ENCODE data around the gene POU3F4. TPM values are rescaled to one million over a fixed set of nuclear protein-coding genes. Genes with fewer than 3 reads are reported as not detected.

POU3F4 gene
- not detected for total RNA-seq

DNA sequence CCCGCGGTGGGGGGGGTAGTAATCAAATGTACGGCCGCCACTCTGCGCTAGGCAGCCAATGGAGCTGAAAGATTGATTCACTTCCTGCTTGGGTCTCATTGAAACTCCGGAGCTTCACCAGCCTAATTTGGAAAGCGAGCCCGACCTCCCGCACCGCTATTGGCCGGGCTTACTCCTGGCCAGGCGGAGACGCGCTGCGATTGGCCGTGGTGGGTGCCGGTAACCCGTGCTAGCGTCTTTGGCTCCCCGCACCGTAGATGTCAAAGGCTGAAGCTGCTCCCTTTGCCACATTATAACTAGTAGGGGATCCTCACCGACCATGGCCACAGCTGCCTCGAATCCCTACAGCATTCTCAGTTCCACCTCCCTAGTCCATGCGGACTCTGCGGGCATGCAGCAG is at the start of gene POU3F4:
Gene POU3F4 (plus strand): TSS at position 285 of the 400 bp plus-strand sequence. CDS start 35 bp downstream, at position 320.
- CTCF ChIA-PET, result no interaction called here
- peaks cover 57% of the 10 kb centered on the region for H3K27me3 Mint-ChIP-seq (ENCODE audit: low read depth)
- H3K9me3 Mint-ChIP-seq, result no peaks in the 10 kb centered on the region
- H3K4me3 Mint-ChIP-seq, result no peak within 1 kb of the TSS
- no peak within 1 kb of the TSS for H3K27ac Mint-ChIP-seq
- H3K36me3 Mint-ChIP-seq (ENCODE audit: low read depth), result peaks cover 2% of the 10 kb centered on the region
- peaks cover 2% of the 10 kb centered on the region for H3K4me1 Mint-ChIP-seq (ENCODE audit: low read depth)
- no peak for DNase-seq
- intact Hi-C loops (cut with micrococcal nuclease), result no loop called here

DNA sequence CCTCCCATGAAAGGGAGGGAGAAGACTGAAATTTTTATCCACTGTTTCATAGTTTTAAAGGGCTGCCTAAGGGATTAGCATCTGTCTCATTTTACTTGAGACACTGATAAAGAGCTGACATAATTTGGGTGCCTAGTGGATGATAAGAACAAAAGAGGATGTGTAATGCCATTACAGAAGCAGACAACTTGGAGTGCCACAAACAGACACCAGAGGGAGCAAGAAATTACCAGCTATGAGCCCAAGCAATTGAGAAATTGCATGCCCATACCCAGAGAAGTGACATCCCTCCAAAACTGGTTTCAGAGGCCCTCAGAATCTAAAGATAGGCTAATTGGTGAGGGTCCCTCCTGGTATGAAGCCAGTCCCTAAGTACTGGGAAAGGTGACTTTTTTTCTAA is 38.5 kb upstream of the POU3F4 start:
- Mint-ChIP-seq H3K27ac (no peak overlapping the region), H3K4me3 (no peak overlapping the region)
- intact Hi-C loops (cut with micrococcal nuclease), result loop anchor here (1.0 kb wide), 1 partner anchor 166 kb away; no protein-coding TSS in a partner anchor

DNA sequence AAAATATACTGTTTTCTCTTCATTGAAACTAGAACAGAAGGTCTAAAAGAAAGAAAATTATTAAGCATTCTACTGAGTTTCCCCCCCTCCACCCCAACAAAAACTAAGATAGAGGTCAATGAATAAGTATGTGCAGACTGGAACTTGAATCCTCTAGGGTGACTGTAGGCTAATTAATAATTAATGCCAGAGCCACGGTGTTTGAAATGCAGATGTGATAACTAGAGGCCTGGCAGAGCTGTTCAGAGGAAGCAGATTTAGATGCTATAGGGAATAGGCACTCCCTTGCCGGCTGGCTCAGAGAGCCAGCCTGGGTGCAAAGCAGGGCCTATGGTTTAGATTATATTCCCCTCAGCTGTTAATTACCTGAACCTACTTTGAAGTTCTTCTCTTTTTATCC is 12.2 kb upstream of the POU3F4 start:
- H3K27me3 Mint-ChIP-seq (ENCODE audit: low read depth), result no peaks in the 10 kb centered on the region
- H3K4me3 Mint-ChIP-seq, result no peak overlapping the region
- CTCF ChIA-PET, result no interaction called here
- intact Hi-C loops (cut with micrococcal nuclease), result no loop called here
- DNase-seq, result no peak
- no peak overlapping the region for H3K27ac Mint-ChIP-seq
- no peaks in the 10 kb centered on the region for H3K36me3 Mint-ChIP-seq (ENCODE audit: low read depth)
- no peaks in the 10 kb centered on the region for H3K4me1 Mint-ChIP-seq (ENCODE audit: low read depth)
- H3K9me3 Mint-ChIP-seq, result no peaks in the 10 kb centered on the region

More for the DNA sequence above, 38.5 kb upstream of the POU3F4 start:
- Mint-ChIP-seq H3K36me3 (ENCODE audit: low read depth) (no peaks in the 10 kb centered on the region), H3K4me1 (ENCODE audit: low read depth) (no peaks in the 10 kb centered on the region), H3K27me3 (ENCODE audit: low read depth) (no peaks in the 10 kb centered on the region), H3K9me3 (no peaks in the 10 kb centered on the region)
- CTCF ChIA-PET, result interaction anchor here (0.8 to 1.9 kb wide), 3 partner anchors 10 to 465 kb away, joined by 3 to 4 read pairs (median 3); no protein-coding TSS in a partner anchor
- peak; percentile 9 for DNase-seq

GRCh38 chrX:83501003-83501402 is 7.1 kb upstream of the POU3F4 start:
- Mint-ChIP-seq H3K4me3 (no peak overlapping the region), H3K27me3 (ENCODE audit: low read depth) (peaks cover 29% of the 10 kb centered on the region), H3K4me1 (ENCODE audit: low read depth) (no peaks in the 10 kb centered on the region), H3K27ac (no peak overlapping the region), H3K36me3 (ENCODE audit: low read depth) (no peaks in the 10 kb centered on the region), H3K9me3 (no peaks in the 10 kb centered on the region)
- intact Hi-C loops (cut with micrococcal nuclease), result no loop called here
- no peak for DNase-seq
- CTCF ChIA-PET, result no interaction called here

DNA sequence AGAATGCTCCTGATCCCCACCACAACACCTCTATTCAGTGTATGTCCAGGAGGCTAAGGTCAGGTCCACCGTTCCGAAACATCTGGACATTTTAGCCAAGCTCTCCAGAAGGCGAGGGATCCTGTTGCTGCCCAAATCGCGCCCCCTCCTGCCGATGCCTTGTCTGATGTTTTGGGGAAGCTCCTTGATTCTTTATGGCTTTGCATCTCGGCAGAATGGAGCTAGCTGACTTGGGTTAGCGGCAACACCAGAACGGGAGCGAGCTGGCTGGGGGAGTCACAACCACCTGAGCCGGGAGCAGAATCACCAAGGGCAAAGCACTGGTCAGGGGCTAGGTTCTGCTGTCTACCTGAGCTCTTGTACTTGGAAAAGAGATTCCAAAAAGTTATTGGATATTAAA is 6.6 kb upstream of the POU3F4 start:
- Mint-ChIP-seq H3K36me3 (ENCODE audit: low read depth) (no peaks in the 10 kb centered on the region), H3K27me3 (ENCODE audit: low read depth) (peaks cover 30% of the 10 kb centered on the region), H3K9me3 (no peaks in the 10 kb centered on the region), H3K4me1 (ENCODE audit: low read depth) (no peaks in the 10 kb centered on the region), H3K4me3 (no peak overlapping the region), H3K27ac (no peak overlapping the region)
- no peak for DNase-seq
- intact Hi-C loops (cut with micrococcal nuclease), result no loop called here
- CTCF ChIA-PET, result no interaction called here

GRCh38 chrX:83504721-83505479 is 3.2 kb upstream of the POU3F4 start:
- intact Hi-C loops (cut with micrococcal nuclease), result no loop called here
- H3K27ac Mint-ChIP-seq, result no peak overlapping the region
- H3K4me3 Mint-ChIP-seq, result no peak overlapping the region
- H3K4me1 Mint-ChIP-seq (ENCODE audit: low read depth), result peaks cover 2% of the 10 kb centered on the region
- H3K27me3 Mint-ChIP-seq (ENCODE audit: low read depth), result peaks cover 50% of the 10 kb centered on the region
- H3K9me3 Mint-ChIP-seq, result no peaks in the 10 kb centered on the region
- H3K36me3 Mint-ChIP-seq (ENCODE audit: low read depth), result peaks cover 2% of the 10 kb centered on the region
- CTCF ChIA-PET, result no interaction called here
- no peak for DNase-seq

DNA sequence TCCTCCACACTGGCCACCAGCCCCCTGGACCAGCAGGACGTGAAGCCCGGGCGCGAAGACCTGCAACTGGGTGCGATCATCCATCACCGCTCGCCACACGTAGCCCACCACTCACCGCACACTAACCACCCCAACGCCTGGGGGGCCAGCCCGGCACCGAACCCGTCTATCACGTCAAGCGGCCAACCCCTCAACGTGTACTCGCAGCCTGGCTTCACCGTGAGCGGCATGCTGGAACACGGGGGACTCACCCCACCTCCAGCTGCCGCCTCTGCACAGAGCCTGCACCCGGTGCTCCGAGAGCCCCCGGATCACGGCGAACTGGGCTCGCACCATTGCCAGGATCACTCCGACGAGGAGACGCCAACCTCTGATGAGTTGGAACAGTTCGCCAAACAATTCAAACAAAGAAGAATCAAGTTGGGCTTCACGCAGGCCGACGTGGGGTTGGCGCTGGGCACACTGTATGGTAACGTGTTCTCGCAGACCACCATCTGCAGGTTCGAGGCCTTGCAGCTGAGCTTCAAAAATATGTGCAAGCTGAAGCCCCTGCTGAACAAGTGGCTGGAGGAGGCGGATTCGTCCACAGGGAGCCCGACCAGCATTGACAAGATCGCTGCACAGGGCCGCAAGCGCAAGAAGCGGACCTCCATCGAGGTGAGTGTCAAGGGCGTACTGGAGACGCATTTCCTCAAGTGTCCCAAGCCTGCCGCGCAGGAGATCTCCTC is 600 bp downstream of the POU3F4 start:
- intact Hi-C loops (cut with micrococcal nuclease), result no loop called here
- CTCF ChIA-PET, result no interaction called here
- Mint-ChIP-seq H3K27ac (no peak overlapping the region), H3K9me3 (no peaks in the 10 kb centered on the region), H3K27me3 (ENCODE audit: low read depth) (peaks cover 57% of the 10 kb centered on the region), H3K4me1 (ENCODE audit: low read depth) (peaks cover 2% of the 10 kb centered on the region), H3K36me3 (ENCODE audit: low read depth) (peaks cover 2% of the 10 kb centered on the region), H3K4me3 (no peak overlapping the region)
- DNase-seq, result no peak

DNA sequence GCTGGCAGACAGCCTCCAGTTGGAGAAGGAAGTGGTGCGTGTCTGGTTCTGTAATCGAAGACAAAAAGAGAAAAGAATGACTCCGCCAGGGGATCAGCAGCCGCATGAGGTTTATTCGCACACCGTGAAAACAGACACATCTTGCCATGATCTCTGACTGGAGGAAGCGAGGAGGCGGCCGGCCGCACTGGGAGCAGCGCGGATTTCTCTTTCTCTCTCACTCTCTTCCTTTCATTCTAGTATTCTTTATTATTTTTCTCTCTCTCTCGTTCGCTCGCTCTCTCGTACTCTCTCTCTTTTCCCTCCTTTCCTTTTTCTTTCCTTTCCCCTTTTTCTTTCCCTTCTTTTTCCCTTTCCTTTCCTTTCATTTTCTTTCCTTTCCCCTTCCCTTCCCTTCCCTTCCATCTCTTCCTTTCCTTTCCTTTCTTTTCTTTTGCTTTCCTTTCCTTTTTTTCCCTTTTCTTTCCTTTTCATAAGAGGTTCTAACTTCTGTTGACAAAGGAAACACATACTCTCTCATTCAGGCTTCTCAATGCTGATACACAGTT is 1.2 kb downstream of the POU3F4 start:
- Mint-ChIP-seq H3K27me3 (ENCODE audit: low read depth) (peaks cover 53% of the 10 kb centered on the region), H3K4me3 (no peak overlapping the region)
- intact Hi-C loops (cut with micrococcal nuclease), result no loop called here

DNA sequence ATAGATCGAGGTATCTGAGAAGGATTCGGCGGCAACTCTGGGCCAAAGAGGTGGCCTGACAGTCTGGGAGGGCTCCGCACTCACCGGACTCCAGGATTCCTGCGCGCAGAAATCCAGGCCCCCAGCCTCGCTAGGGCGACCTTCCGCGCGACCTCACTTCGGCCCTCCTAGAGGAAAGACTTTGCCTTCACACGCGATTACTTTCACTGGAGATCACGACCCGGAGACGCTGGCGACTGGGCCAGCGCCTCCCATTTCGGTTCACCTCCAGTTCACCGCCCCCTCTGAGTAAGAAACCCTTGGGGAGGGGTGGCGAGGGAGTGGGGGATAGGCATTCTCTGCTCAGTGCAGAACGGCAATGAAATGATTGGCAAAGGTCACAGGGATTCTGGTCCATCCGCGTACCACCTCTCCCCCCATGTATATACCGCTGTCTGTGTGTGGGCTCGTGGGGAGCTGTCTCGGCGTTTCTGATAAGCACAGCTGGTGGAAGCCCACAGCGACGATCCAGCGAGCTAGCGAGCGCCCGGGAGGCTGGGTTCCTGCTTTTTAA is 2.5 kb downstream of the POU3F4 start:
- CTCF ChIA-PET, result no interaction called here
- DNase-seq, result no peak
- intact Hi-C loops (cut with micrococcal nuclease), result no loop called here

More for the DNA sequence above, 1.2 kb downstream of the POU3F4 start:
- no peak for DNase-seq
- H3K27ac Mint-ChIP-seq, result no peak overlapping the region
- peaks cover 2% of the 10 kb centered on the region for H3K36me3 Mint-ChIP-seq (ENCODE audit: low read depth)
- peaks cover 2% of the 10 kb centered on the region for H3K4me1 Mint-ChIP-seq (ENCODE audit: low read depth)
- H3K9me3 Mint-ChIP-seq, result no peaks in the 10 kb centered on the region
- CTCF ChIA-PET, result no interaction called here

GRCh38 chrX:83511208-83511607 is 3.1 kb downstream of the POU3F4 start:
- CTCF ChIA-PET, result no interaction called here
- intact Hi-C loops (cut with micrococcal nuclease), result no loop called here
- no peak for DNase-seq
- H3K27ac Mint-ChIP-seq, result no peak overlapping the region
- peaks cover 2% of the 10 kb centered on the region for H3K4me1 Mint-ChIP-seq (ENCODE audit: low read depth)
- H3K27me3 Mint-ChIP-seq (ENCODE audit: low read depth), result peaks cover 38% of the 10 kb centered on the region
- H3K36me3 Mint-ChIP-seq (ENCODE audit: low read depth), result peaks cover 2% of the 10 kb centered on the region
- H3K9me3 Mint-ChIP-seq, result no peaks in the 10 kb centered on the region
- H3K4me3 Mint-ChIP-seq, result no peak overlapping the region

More for the DNA sequence above, 2.5 kb downstream of the POU3F4 start:
- H3K27ac Mint-ChIP-seq, result no peak overlapping the region
- H3K4me1 Mint-ChIP-seq (ENCODE audit: low read depth), result peaks cover 2% of the 10 kb centered on the region
- no peak overlapping the region for H3K4me3 Mint-ChIP-seq
- H3K36me3 Mint-ChIP-seq (ENCODE audit: low read depth), result peaks cover 2% of the 10 kb centered on the region
- peaks cover 43% of the 10 kb centered on the region for H3K27me3 Mint-ChIP-seq (ENCODE audit: low read depth)
- no peaks in the 10 kb centered on the region for H3K9me3 Mint-ChIP-seq

DNA sequence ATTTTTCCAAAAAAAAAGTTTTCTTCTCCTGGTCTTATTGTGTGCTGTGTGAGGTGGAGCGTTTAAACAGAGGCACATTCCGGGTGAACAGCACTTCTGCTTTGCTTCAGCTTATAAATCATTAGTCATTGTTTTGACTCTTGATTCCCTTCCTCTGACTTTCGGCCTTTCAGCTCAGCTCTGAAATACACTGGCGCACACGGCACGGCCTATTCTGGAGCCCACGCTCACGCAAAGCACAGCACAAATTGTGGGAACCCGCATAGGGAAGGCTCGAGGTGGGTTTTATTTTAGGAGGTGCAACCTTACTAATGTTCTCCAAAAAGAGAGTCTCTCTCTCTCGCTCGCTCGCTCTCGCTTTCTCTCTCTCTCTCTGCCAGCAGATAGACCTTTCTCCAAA is 4.0 kb downstream of the POU3F4 start:
- DNase-seq, result no peak
- H3K27me3 Mint-ChIP-seq (ENCODE audit: low read depth), result peaks cover 35% of the 10 kb centered on the region
- H3K4me1 Mint-ChIP-seq (ENCODE audit: low read depth), result peaks cover 2% of the 10 kb centered on the region
- H3K36me3 Mint-ChIP-seq (ENCODE audit: low read depth), result peaks cover 2% of the 10 kb centered on the region
- no peaks in the 10 kb centered on the region for H3K9me3 Mint-ChIP-seq
- CTCF ChIA-PET, result no interaction called here
- intact Hi-C loops (cut with micrococcal nuclease), result no loop called here
- H3K27ac Mint-ChIP-seq, result no peak overlapping the region
- H3K4me3 Mint-ChIP-seq, result no peak overlapping the region

DNA sequence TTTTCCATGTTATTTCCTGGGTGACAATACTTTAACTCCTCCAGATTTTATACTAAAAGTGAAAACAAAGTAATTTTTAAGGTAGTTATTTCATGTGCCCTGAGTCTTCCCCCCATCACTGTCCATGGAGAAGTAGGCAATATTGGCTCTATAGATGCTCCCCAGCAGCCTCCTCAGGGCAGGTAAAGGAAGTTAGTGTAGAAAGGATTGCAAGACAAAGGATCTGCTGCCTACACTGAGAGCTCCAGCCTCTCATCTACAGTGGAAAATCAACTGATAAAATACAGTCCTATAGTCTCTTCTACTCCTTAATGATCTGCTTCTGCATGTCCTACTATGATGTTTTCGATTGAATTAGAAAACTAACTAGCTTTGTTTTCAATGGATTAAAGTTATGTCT is 8.5 kb downstream of the POU3F4 start:
- no peaks in the 10 kb centered on the region for H3K9me3 Mint-ChIP-seq
- no peak for DNase-seq
- H3K4me1 Mint-ChIP-seq (ENCODE audit: low read depth), result no peaks in the 10 kb centered on the region
- CTCF ChIA-PET, result no interaction called here
- H3K36me3 Mint-ChIP-seq (ENCODE audit: low read depth), result no peaks in the 10 kb centered on the region
- intact Hi-C loops (cut with micrococcal nuclease), result no loop called here
- H3K27ac Mint-ChIP-seq, result no peak overlapping the region
- H3K27me3 Mint-ChIP-seq (ENCODE audit: low read depth), result peaks cover 7% of the 10 kb centered on the region
- H3K4me3 Mint-ChIP-seq, result no peak overlapping the region

Data from activated naive CD4-positive, alpha-beta T cell treated with anti-CD3 and anti-CD28 coated beads for 36 hours (primary cell).